Measurements from ENCODE around the gene CISTR. TPM values are rescaled to one million over a fixed set of nuclear protein-coding genes. Genes with fewer than 3 reads are reported as not detected.
A peak's percentile ranks its signal among the peaks of the same experiment; 100 is the strongest.
"Not testable (repeated sequence)": the region's sequence is repeated elsewhere in the genome, so short reads cannot be mapped to it uniquely, and the experiment has no call there.

CISTR gene
- total RNA-seq, 6 donors from 2014 or later: not detected

DNA sequence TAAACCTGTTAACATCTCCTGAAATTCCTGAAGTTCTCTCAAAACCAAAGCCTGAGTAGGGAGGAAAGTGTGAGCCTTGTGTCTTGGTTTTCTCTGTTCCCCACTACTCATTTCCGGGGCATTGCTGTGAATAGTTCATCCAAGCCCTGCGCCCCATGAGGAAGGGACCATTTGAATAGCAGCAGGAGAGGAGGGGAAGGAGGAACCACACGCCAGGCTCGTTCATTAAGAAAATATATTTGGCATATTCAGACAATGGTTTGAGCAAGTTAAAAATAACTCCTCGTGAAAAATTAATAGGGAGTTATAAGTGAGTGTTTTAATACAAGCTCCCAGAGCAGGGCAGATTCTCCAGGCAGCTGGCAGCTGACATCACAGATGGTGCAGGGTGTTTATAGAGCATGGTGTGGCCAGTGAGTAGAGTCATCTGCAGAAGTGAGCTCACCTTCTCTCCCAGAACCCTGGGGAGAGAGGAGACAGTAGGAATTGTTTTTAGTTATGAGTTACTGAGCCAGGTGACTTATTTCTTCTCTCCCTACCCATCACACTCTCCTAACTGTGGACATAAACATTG, 29.5 kb upstream of the CISTR start:
- no peak overlapping the region for H3K4me3 ChIP-seq
- ATAC-seq (ENCODE audit: low FRiP score in 2 of 2): no peak
- no peaks in the 10 kb centered on the region for H3K9me3 ChIP-seq
- H3K27ac ChIP-seq: no peak overlapping the region
- TF ChIP-seq EP300 (IDR thresholded peaks at IDR 0.05) (no peak), POLR2A (IDR thresholded peaks at IDR 0.05) (no peak)
- no peak for DNase-seq
- H3K36me3 ChIP-seq: no peaks in the 10 kb centered on the region
- no peaks in the 10 kb centered on the region for H3K4me1 ChIP-seq
- H3K27me3 ChIP-seq: no peaks in the 10 kb centered on the region
- 29 to 39% methylated on average over 5 of the region's 5 CpGs for WGBS, 2 donors

DNA sequence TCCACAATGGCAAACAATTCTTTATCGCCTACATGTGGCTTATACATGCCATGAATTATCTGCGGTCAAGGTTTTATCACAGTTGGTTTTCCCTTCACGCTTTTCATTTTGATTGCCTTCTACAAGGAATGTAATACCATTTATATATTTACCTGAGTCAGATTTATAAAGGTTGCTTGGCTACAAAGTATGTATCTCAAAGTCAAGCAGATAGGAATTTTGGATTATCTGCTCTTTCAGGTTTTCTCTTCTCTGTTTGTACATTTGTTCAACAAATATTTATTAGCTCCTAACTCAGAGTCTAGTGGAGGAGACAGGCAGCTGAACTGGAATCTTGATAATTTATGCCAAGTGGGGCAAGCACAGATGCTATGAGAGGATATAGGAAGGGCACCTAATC, 28.5 kb upstream of the CISTR start:
- no peak overlapping the region for H3K27ac ChIP-seq
- H3K4me1 ChIP-seq: no peaks in the 10 kb centered on the region
- no peak for TF ChIP-seq POLR2AphosphoS5 (IDR thresholded peaks at IDR 0.05)
- no peak for TF ChIP-seq EP300 (IDR thresholded peaks at IDR 0.05)
- no peak for TF ChIP-seq POLR2A (IDR thresholded peaks at IDR 0.05)
- TF ChIP-seq, protein P1, sequence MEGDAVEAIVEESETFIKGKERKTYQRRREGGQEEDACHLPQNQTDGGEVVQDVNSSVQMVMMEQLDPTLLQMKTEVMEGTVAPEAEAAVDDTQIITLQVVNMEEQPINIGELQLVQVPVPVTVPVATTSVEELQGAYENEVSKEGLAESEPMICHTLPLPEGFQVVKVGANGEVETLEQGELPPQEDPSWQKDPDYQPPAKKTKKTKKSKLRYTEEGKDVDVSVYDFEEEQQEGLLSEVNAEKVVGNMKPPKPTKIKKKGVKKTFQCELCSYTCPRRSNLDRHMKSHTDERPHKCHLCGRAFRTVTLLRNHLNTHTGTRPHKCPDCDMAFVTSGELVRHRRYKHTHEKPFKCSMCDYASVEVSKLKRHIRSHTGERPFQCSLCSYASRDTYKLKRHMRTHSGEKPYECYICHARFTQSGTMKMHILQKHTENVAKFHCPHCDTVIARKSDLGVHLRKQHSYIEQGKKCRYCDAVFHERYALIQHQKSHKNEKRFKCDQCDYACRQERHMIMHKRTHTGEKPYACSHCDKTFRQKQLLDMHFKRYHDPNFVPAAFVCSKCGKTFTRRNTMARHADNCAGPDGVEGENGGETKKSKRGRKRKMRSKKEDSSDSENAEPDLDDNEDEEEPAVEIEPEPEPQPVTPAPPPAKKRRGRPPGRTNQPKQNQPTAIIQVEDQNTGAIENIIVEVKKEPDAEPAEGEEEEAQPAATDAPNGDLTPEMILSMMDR (IDR thresholded peaks at IDR 0.05): no peak
- no peaks in the 10 kb centered on the region for H3K27me3 ChIP-seq
- no peak overlapping the region for H3K4me3 ChIP-seq
- H3K36me3 ChIP-seq: no peaks in the 10 kb centered on the region
- ATAC-seq (ENCODE audit: low FRiP score in 2 of 2): no peak
- 86 to 88% methylated on average over 3 of the region's 3 CpGs for WGBS, 2 donors
- no peaks in the 10 kb centered on the region for H3K9me3 ChIP-seq
- DNase-seq: no peak

DNA sequence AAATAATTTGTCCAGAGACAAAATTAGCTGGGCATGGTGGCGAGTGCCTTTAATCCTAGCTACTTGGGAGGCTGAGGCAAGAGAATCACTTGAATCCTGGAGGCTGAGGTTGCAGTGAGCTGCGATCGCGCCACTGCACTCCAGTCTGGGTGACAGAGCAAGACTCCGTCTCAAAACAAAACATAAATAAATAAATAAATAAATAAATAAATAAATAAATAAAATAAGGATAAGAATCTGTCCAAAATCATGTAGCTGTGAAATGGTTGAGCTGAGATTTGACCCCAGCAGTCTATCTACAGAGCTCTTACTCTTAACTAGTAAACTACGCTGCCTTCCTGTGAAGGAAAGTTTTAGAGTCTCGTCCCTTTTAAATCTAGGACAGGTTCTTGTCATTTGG, 27.9 kb upstream of the CISTR start:
- not testable (repeated sequence) for H3K4me1 ChIP-seq; H3K9me3 ChIP-seq; DNase-seq; H3K27ac ChIP-seq; H3K36me3 ChIP-seq; ATAC-seq (ENCODE audit: low FRiP score in 2 of 2); H3K27me3 ChIP-seq; H3K4me3 ChIP-seq
- WGBS, 2 donors: 90 to 94% methylated on average over 7 of the region's 7 CpGs

DNA sequence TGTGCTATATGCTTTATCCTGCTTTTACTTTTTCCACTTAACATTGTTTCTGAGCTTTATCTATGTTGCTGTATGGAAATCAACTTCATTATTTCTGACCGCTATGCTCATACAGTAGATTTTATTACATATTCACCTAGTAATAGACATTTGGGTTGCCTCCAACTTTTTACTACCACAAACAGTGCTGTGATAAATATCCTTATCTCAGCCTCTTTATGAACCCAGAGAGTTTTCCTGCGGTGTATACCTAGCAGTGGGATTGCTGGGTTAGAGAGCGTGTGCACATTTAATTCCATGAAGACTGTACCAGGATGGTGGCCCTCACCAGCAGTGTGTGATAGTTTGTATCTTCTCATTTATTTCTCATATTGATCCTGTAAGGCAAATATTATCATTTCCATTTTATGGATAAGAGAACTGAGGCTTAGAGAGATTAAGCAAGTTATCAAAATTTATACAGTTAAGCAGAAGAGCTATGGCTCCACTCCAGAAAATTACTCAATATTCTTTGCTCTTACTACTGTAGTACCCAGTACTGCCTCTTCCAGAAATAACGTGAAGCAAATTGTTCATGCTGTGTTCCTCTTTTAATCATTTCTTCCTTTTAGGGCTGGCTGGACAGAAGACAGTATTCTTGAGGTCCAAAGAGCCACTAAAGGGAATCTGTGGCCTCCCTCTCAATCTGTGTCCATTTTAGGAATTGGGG, 26.3 kb upstream of the CISTR start:
- Histone ChIP-seq H3K36me3 (no peaks in the 10 kb centered on the region), H3K4me3 (no peak overlapping the region), H3K27me3 (no peaks in the 10 kb centered on the region), H3K9me3 (no peaks in the 10 kb centered on the region), H3K4me1 (no peaks in the 10 kb centered on the region), H3K27ac (no peak overlapping the region)
- peak in 1 of 2 donors; percentile 45 for ATAC-seq (ENCODE audit: low FRiP score in 2 of 2)
- DNase-seq: no peak
- WGBS, 2 donors: 63 to 69% methylated on average over 4 of the region's 4 CpGs
- TF ChIP-seq, protein P1 (IDR thresholded peaks at IDR 0.05): peak in 1 of 6 experiments; percentile 9
- TF ChIP-seq EP300 (IDR thresholded peaks at IDR 0.05): no peak

DNA sequence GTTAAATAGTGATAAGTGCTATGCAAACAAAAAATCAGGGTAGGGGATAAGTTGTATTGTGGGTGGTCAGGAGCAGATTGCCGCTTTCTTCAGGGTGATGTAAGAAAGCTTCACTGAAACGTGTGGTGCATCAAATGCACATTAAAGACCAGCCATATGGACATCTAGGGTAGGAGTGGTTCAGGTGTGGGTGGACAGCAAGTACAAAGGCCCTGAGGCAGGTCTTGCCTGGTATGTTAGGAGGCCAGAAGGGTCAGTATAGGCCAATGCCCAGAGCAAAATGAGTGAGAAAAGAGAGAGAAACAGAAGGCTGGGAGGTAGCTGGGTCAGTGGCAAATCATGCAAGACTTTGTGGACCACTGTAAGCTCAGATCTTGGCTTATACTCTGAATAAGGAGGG, 25.6 kb upstream of the CISTR start:
- H3K27ac ChIP-seq: no peak overlapping the region
- no peak overlapping the region for H3K4me3 ChIP-seq
- TF ChIP-seq POLR2AphosphoS5 (IDR thresholded peaks at IDR 0.05): no peak
- TF ChIP-seq EP300 (IDR thresholded peaks at IDR 0.05): no peak
- TF ChIP-seq POLR2A (IDR thresholded peaks at IDR 0.05): no peak
- TF ChIP-seq, protein P1 (IDR thresholded peaks at IDR 0.05): no peak
- no peaks in the 10 kb centered on the region for H3K9me3 ChIP-seq
- no peaks in the 10 kb centered on the region for H3K4me1 ChIP-seq
- 57 to 61% methylated on average over 2 of the region's 2 CpGs for WGBS, 2 donors
- DNase-seq (no peak), ATAC-seq (ENCODE audit: low FRiP score in 2 of 2) (no peak)
- H3K27me3 ChIP-seq: no peaks in the 10 kb centered on the region
- no peaks in the 10 kb centered on the region for H3K36me3 ChIP-seq

DNA sequence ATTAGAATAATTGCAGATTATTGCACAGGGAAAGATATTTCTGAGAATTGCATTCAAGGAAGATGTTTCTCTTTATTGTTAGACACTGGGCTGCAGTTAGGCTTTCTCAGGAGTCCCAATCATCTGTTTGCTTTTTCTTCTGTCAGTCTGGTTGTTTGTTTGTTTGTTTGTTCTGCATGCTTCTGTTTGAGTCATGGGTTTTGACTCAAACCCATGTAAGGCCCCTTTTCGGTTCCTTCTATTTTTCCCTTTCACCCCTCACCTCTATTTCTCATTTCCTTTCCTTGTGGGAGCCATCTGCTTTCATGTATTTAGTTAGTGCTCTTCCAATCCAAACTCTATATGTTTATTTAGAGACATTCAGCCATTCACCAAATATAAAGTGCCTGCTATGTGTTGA, 25.1 kb upstream of the CISTR start:
- TF ChIP-seq, protein P1 (IDR thresholded peaks at IDR 0.05): no peak
- no peak for TF ChIP-seq POLR2AphosphoS5 (IDR thresholded peaks at IDR 0.05)
- TF ChIP-seq EP300 (IDR thresholded peaks at IDR 0.05): no peak
- no peak for TF ChIP-seq POLR2A (IDR thresholded peaks at IDR 0.05)
- Histone ChIP-seq H3K4me3 (no peak overlapping the region), H3K36me3 (no peaks in the 10 kb centered on the region), H3K4me1 (no peaks in the 10 kb centered on the region), H3K27me3 (no peaks in the 10 kb centered on the region), H3K9me3 (no peaks in the 10 kb centered on the region), H3K27ac (no peak overlapping the region)
- ATAC-seq (ENCODE audit: low FRiP score in 2 of 2): no peak
- no peak for DNase-seq
- 80 to 87% methylated on average over 1 of the region's 1 CpG for WGBS, 2 donors
